Suprapubic skin (tissue), 4 donors: Measurements from ENCODE around the gene FZD7. TPM values are rescaled to one million over a fixed set of nuclear protein-coding genes. Genes with fewer than 3 reads are reported as not detected.
A peak's percentile ranks its signal among the peaks of the same experiment; 100 is the strongest.

Experiments
- DNase-seq, 2 donors: peaks; one replicate each; pipeline ENCODE4 v3.0.0-alpha.2; 2019; ENCODE audit warnings: low spot score in 2 of 2
- H3K27ac ChIP-seq: fragments of 200-600 bp; sonication (generic); one replicate; pipeline ENCODE4 v1.5.1; 2019
- H3K27me3 ChIP-seq: fragments of 200-600 bp; sonication (generic); one replicate; pipeline ENCODE4 v1.5.1; 2019
- H3K36me3 ChIP-seq: fragments of 200-600 bp; sonication (generic); one replicate; pipeline ENCODE4 v1.5.1; 2019
- H3K4me1 ChIP-seq: fragments of 200-600 bp; sonication (generic); one replicate; pipeline ENCODE4 v1.5.1; 2019
- H3K4me3 ChIP-seq: fragments of 200-600 bp; sonication (generic); one replicate; pipeline ENCODE4 v1.5.1; 2019; ENCODE audit warnings: mild to moderate bottlenecking
- H3K9me3 ChIP-seq: fragments of 200-600 bp; sonication (generic); one replicate; pipeline ENCODE4 v1.5.1; 2019
- CTCF ChIP-seq, 2 donors: fragments of 200-600 bp in 1 of 2; fragments of 450-650 bp in 1 of 2; sonication (generic) in 1 of 2; IDR thresholded peaks; one replicate each; pipeline ENCODE4 v1.5.1; 2016 to 2019; ENCODE audit warnings: antibody characterized with exemption in 2 of 2, mild to moderate bottlenecking in 1 of 2, moderate library complexity in 1 of 2
- EP300 ChIP-seq: sonication (generic); formaldehyde crosslinking; IDR thresholded peaks from one replicate; pipeline ENCODE4 v1.6.1; 2017; ENCODE audit warnings: antibody characterized with exemption
- POLR2A ChIP-seq, 2 donors: fragments of 450-650 bp; IDR thresholded peaks; one replicate each; pipeline ENCODE4 v1.6.1; 2017; ENCODE audit warnings: antibody characterized with exemption in 2 of 2, mild to moderate bottlenecking in 2 of 2, moderate library complexity in 2 of 2
- POLR2AphosphoS5 ChIP-seq, 3 donors: sonication (generic); formaldehyde crosslinking; IDR thresholded peaks; one replicate each; pipeline ENCODE4 v1.6.1; 2017; ENCODE audit warnings: antibody characterized with exemption in 3 of 3
- WGBS: methylation state at CpG from one replicate; pipeline ENCODE4 v1.1.5; 2018; 5-methylcytosine and 5-hydroxymethylcytosine counted together
- total RNA-seq, 4 donors: library from RNA; depleted of rRNA; stranded (reverse); fragments of >200 nt; gene quantifications; one replicate each; pipeline ENCODE4 v1.1.0, GENCODE V29; 2016

Gene FZD7
- total RNA-seq, 4 donors from 2014 or later, result 13.5 to 31.3 (median 23.6) TPM

GRCh38 chr2:202024871-202025270 is 8.8 kb upstream of the FZD7 start:
- no peak for DNase-seq
- no peaks in the 10 kb centered on the region for H3K9me3 ChIP-seq
- H3K4me3 ChIP-seq, result no peak overlapping the region
- 86% methylated on average over 9 of the region's 9 CpGs for WGBS
- H3K27ac ChIP-seq, result no peak overlapping the region
- no peak for TF ChIP-seq POLR2AphosphoS5 (IDR thresholded peaks at IDR 0.05)
- no peaks in the 10 kb centered on the region for H3K36me3 ChIP-seq
- no peaks in the 10 kb centered on the region for H3K27me3 ChIP-seq
- H3K4me1 ChIP-seq, result no peaks in the 10 kb centered on the region

- no peaks in the 10 kb centered on the region for H3K9me3 ChIP-seq
- 95% methylated on average over 5 of the region's 5 CpGs for whole genome bisulfite sequencing
- H3K4me1 ChIP-seq, result peaks cover 1% of the 10 kb centered on the region
- TF ChIP-seq POLR2A (IDR thresholded peaks at IDR 0.05) (no peak), EP300 (no peak), POLR2AphosphoS5 (IDR thresholded peaks at IDR 0.05) (no peak), CTCF (IDR thresholded peaks at IDR 0.05) (no peak)
- H3K36me3 ChIP-seq, result no peaks in the 10 kb centered on the region
- H3K27me3 ChIP-seq, result no peaks in the 10 kb centered on the region
- no peak for DNase-seq
- H3K27ac ChIP-seq, result no peak overlapping the region
- no peak overlapping the region for H3K4me3 ChIP-seq
Measured at GRCh38 chr2:202025816-202026215, 7.8 kb upstream of the FZD7 start.

GRCh38 chr2:202026507-202026906 is 7.1 kb upstream of the FZD7 start:
- H3K4me1 ChIP-seq, result peaks cover 8% of the 10 kb centered on the region
- TF ChIP-seq POLR2AphosphoS5 (IDR thresholded peaks at IDR 0.05) (no peak), EP300 (no peak), POLR2A (IDR thresholded peaks at IDR 0.05) (no peak), CTCF (IDR thresholded peaks at IDR 0.05) (no peak)
- no peaks in the 10 kb centered on the region for H3K27me3 ChIP-seq
- no peak overlapping the region for H3K4me3 ChIP-seq
- 93% methylated on average over 5 of the region's 5 CpGs for WGBS
- no peak for DNase-seq
- no peaks in the 10 kb centered on the region for H3K36me3 ChIP-seq
- no peaks in the 10 kb centered on the region for H3K9me3 ChIP-seq
- H3K27ac ChIP-seq, result no peak overlapping the region

GRCh38 chr2:202030691-202031090 is 3.0 kb upstream of the FZD7 start:
- TF ChIP-seq POLR2AphosphoS5 (IDR thresholded peaks at IDR 0.05) (peak in 1 of 3 donors; percentile 20), EP300 (no peak)
- no peak overlapping the region for H3K4me3 ChIP-seq
- DNase-seq, result no peak
- WGBS, result 53% methylated on average over 4 of the region's 4 CpGs
- peak overlapping the region; percentile 97 for H3K27ac ChIP-seq
- H3K4me1 ChIP-seq, result peaks cover 37% of the 10 kb centered on the region
- H3K36me3 ChIP-seq, result no peaks in the 10 kb centered on the region
- peaks cover 4% of the 10 kb centered on the region for H3K27me3 ChIP-seq
- H3K9me3 ChIP-seq, result no peaks in the 10 kb centered on the region

- DNase-seq, result no peak
- H3K4me1 ChIP-seq, result peaks cover 43% of the 10 kb centered on the region
- TF ChIP-seq CTCF (IDR thresholded peaks at IDR 0.05) (no peak), EP300 (no peak), POLR2A (IDR thresholded peaks at IDR 0.05) (no peak), POLR2AphosphoS5 (IDR thresholded peaks at IDR 0.05) (no peak)
- H3K27me3 ChIP-seq, result peaks cover 8% of the 10 kb centered on the region
- H3K27ac ChIP-seq, result peak overlapping the region; percentile 97
- 41% methylated on average over 4 of the region's 4 CpGs for WGBS
- no peaks in the 10 kb centered on the region for H3K36me3 ChIP-seq
- no peaks in the 10 kb centered on the region for H3K9me3 ChIP-seq
- H3K4me3 ChIP-seq, result no peak overlapping the region
Measured at GRCh38 chr2:202031246-202031951, 2.3 kb upstream of the FZD7 start.

- peaks cover 51% of the 10 kb centered on the region for H3K4me1 ChIP-seq
- WGBS, result 5% methylated on average over 20 of the region's 42 CpGs
- H3K4me3 ChIP-seq, result peak overlapping the region; percentile 89
- DNase-seq, result peak; percentile 82 to 86
- no peak for TF ChIP-seq EP300
- no peak for TF ChIP-seq CTCF (IDR thresholded peaks at IDR 0.05)
- TF ChIP-seq POLR2AphosphoS5 (IDR thresholded peaks at IDR 0.05), result no peak
- TF ChIP-seq POLR2A (IDR thresholded peaks at IDR 0.05), result no peak
- H3K27me3 ChIP-seq, result peaks cover 8% of the 10 kb centered on the region
- H3K27ac ChIP-seq, result peak overlapping the region; percentile 97
- H3K36me3 ChIP-seq, result no peaks in the 10 kb centered on the region
- no peaks in the 10 kb centered on the region for H3K9me3 ChIP-seq
Measured at GRCh38 chr2:202032846-202033316, 774 bp upstream of the FZD7 start.
